HEK293 (cell line): Measurements from ENCODE around the gene BRAT1.

Source experiments
- TCF7L2 ChIP-seq: IDR thresholded peaks from 2 replicates; pipeline ENCODE4 v1.6.1; 2011; ENCODE audit warnings: low read depth, mild to moderate bottlenecking, inconsistent platforms, low read length, moderate library complexity, borderline replicate concordance
- ZNF133 ChIP-seq: fragments of 450-650 bp; formaldehyde crosslinking; IDR thresholded peaks from 2 replicates; pipeline ENCODE4 v1.5.1; 2016; ENCODE audit warnings: missing biosample characterization, missing genetic modification characterization
- ZNF239 ChIP-seq: fragments of 450-650 bp; formaldehyde crosslinking; IDR thresholded peaks from 2 replicates; pipeline ENCODE4 v1.5.1; 2016; ENCODE audit warnings: missing biosample characterization, missing genetic modification characterization
- ZNF747 ChIP-seq: fragments of 450-650 bp; formaldehyde crosslinking; IDR thresholded peaks from 2 replicates; pipeline ENCODE4 v1.5.1; 2016; ENCODE audit warnings: missing biosample characterization, missing genetic modification characterization
- ZNF792 ChIP-seq: fragments of 450-650 bp; formaldehyde crosslinking; IDR thresholded peaks from 2 replicates; pipeline ENCODE4 v1.5.1; 2016; ENCODE audit warnings: missing biosample characterization, missing genetic modification characterization
- ZNF830 ChIP-seq: fragments of 450-650 bp; IDR thresholded peaks from 2 replicates; pipeline ENCODE4 v1.5.0; 2018; ENCODE audit warnings: missing biosample characterization, missing genetic modification characterization, low read depth, mild to moderate bottlenecking, moderate library complexity
- TF ChIP-seq, protein P1 (sequence below): fragments of 450-650 bp; formaldehyde crosslinking; IDR thresholded peaks from 2 replicates; pipeline ENCODE4 v1.5.1; 2016; ENCODE audit warnings: missing biosample characterization, missing genetic modification characterization
- TF ChIP-seq, protein P2 (sequence below): fragments of 450-650 bp; formaldehyde crosslinking; IDR thresholded peaks from 2 replicates; pipeline ENCODE4 v1.5.0; 2017; ENCODE audit warnings: missing biosample characterization, missing genetic modification characterization, borderline replicate concordance
- TF ChIP-seq, protein P3 (sequence below): fragments of 450-650 bp; formaldehyde crosslinking; IDR thresholded peaks from 2 replicates; pipeline ENCODE4 v1.5.1; 2016; ENCODE audit warnings: missing biosample characterization, missing genetic modification characterization
- TF ChIP-seq, protein P4 (sequence below): fragments of 450-650 bp; formaldehyde crosslinking; IDR thresholded peaks from 2 replicates; pipeline ENCODE4 v1.5.1; 2016; ENCODE audit warnings: missing biosample characterization, missing genetic modification characterization

DNA sequence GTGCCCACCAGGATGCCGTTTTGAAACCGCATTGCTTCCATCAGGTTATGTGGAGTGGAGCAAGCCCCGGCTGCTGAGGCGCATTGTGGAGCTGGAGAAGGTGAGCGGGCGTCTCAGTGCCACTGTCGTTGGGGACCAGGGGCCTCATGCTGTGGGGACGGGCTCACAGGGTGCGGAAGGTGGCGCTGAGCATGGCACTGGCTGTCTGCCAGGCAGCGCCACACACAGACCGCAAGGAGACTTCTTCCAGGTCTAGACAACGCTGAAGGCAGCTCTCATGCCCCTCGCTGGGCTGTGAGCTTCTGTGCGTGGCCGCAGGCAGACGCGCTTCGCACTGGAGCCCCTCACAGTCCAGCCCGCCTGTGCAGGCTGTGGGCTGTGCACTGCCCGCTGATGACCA lies 32.5 kb upstream of the BRAT1 start:
- TF ChIP-seq ZNF239: no peak
- TF ChIP-seq, protein P1, sequence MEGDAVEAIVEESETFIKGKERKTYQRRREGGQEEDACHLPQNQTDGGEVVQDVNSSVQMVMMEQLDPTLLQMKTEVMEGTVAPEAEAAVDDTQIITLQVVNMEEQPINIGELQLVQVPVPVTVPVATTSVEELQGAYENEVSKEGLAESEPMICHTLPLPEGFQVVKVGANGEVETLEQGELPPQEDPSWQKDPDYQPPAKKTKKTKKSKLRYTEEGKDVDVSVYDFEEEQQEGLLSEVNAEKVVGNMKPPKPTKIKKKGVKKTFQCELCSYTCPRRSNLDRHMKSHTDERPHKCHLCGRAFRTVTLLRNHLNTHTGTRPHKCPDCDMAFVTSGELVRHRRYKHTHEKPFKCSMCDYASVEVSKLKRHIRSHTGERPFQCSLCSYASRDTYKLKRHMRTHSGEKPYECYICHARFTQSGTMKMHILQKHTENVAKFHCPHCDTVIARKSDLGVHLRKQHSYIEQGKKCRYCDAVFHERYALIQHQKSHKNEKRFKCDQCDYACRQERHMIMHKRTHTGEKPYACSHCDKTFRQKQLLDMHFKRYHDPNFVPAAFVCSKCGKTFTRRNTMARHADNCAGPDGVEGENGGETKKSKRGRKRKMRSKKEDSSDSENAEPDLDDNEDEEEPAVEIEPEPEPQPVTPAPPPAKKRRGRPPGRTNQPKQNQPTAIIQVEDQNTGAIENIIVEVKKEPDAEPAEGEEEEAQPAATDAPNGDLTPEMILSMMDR (tag by site-specific recombination): no peak
- TF ChIP-seq, protein P2, sequence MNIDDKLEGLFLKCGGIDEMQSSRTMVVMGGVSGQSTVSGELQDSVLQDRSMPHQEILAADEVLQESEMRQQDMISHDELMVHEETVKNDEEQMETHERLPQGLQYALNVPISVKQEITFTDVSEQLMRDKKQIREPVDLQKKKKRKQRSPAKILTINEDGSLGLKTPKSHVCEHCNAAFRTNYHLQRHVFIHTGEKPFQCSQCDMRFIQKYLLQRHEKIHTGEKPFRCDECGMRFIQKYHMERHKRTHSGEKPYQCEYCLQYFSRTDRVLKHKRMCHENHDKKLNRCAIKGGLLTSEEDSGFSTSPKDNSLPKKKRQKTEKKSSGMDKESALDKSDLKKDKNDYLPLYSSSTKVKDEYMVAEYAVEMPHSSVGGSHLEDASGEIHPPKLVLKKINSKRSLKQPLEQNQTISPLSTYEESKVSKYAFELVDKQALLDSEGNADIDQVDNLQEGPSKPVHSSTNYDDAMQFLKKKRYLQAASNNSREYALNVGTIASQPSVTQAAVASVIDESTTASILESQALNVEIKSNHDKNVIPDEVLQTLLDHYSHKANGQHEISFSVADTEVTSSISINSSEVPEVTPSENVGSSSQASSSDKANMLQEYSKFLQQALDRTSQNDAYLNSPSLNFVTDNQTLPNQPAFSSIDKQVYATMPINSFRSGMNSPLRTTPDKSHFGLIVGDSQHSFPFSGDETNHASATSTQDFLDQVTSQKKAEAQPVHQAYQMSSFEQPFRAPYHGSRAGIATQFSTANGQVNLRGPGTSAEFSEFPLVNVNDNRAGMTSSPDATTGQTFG (tag by site-specific recombination): no peak
- TF ChIP-seq, protein P3, sequence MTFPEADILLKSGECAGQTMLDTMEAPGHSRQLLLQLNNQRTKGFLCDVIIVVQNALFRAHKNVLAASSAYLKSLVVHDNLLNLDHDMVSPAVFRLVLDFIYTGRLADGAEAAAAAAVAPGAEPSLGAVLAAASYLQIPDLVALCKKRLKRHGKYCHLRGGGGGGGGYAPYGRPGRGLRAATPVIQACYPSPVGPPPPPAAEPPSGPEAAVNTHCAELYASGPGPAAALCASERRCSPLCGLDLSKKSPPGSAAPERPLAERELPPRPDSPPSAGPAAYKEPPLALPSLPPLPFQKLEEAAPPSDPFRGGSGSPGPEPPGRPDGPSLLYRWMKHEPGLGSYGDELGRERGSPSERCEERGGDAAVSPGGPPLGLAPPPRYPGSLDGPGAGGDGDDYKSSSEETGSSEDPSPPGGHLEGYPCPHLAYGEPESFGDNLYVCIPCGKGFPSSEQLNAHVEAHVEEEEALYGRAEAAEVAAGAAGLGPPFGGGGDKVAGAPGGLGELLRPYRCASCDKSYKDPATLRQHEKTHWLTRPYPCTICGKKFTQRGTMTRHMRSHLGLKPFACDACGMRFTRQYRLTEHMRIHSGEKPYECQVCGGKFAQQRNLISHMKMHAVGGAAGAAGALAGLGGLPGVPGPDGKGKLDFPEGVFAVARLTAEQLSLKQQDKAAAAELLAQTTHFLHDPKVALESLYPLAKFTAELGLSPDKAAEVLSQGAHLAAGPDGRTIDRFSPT (tag by site-specific recombination): no peak
- no peak for TF ChIP-seq TCF7L2
- no peak for TF ChIP-seq ZNF747 (tag by site-specific recombination)
- no peak for TF ChIP-seq ZNF133
- TF ChIP-seq ZNF792: no peak
- TF ChIP-seq ZNF830 (tag by site-specific recombination): no peak
- TF ChIP-seq, protein P4, sequence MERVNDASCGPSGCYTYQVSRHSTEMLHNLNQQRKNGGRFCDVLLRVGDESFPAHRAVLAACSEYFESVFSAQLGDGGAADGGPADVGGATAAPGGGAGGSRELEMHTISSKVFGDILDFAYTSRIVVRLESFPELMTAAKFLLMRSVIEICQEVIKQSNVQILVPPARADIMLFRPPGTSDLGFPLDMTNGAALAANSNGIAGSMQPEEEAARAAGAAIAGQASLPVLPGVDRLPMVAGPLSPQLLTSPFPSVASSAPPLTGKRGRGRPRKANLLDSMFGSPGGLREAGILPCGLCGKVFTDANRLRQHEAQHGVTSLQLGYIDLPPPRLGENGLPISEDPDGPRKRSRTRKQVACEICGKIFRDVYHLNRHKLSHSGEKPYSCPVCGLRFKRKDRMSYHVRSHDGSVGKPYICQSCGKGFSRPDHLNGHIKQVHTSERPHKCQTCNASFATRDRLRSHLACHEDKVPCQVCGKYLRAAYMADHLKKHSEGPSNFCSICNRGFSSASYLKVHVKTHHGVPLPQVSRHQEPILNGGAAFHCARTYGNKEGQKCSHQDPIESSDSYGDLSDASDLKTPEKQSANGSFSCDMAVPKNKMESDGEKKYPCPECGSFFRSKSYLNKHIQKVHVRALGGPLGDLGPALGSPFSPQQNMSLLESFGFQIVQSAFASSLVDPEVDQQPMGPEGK: no peak
